Parathyroid adenoma (tissue), 2 donors: ENCODE results near the gene EPS8L2.

Experiments used
- H2AFZ ChIP-seq: fragments of 300-600 bp; sonication (generic); one replicate; pipeline ENCODE4 v1.7.0; 2017; ENCODE audit warnings: antibody characterized with exemption, mild to moderate bottlenecking
- H3K27ac ChIP-seq: fragments of 300-600 bp; sonication (generic); one replicate; pipeline ENCODE4 v1.7.0; 2017
- H3K27me3 ChIP-seq: fragments of 300-600 bp; sonication (generic); one replicate; pipeline ENCODE4 v1.7.0; 2017; ENCODE audit warnings: low read length; ENCODE audit not compliant: control insufficient read depth, insufficient read depth
- H3K36me3 ChIP-seq: fragments of 300-600 bp; sonication (generic); one replicate; pipeline ENCODE4 v1.7.0; 2017; ENCODE audit warnings: low read length; ENCODE audit not compliant: control insufficient read depth, insufficient read depth
- H3K4me1 ChIP-seq: fragments of 300-600 bp; sonication (generic); one replicate; pipeline ENCODE4 v1.7.0; 2017; ENCODE audit warnings: control low read depth
- H3K4me2 ChIP-seq: fragments of 300-600 bp; sonication (generic); one replicate; pipeline ENCODE4 v1.7.0; 2017; ENCODE audit warnings: low read length
- H3K4me3 ChIP-seq: fragments of 300-600 bp; sonication (generic); one replicate; pipeline ENCODE4 v1.7.0; 2017; ENCODE audit warnings: low read depth, low read length
- H3K79me2 ChIP-seq: fragments of 300-600 bp; sonication (generic); one replicate; pipeline ENCODE4 v1.7.0; 2017; ENCODE audit warnings: control low read depth
- H3K9ac ChIP-seq: fragments of 300-600 bp; sonication (generic); one replicate; pipeline ENCODE4 v1.7.0; 2017; ENCODE audit warnings: mild to moderate bottlenecking
- H3K9me3 ChIP-seq: fragments of 300-600 bp; sonication (generic); one replicate; pipeline ENCODE4 v1.7.0; 2017; ENCODE audit warnings: low read length; ENCODE audit not compliant: control insufficient read depth
- CTCF ChIP-seq: fragments of 300-600 bp; sonication (generic); IDR thresholded peaks from one replicate; pipeline ENCODE4 v1.7.0; 2017; ENCODE audit warnings: antibody characterized with exemption, mild to moderate bottlenecking
- donor health status: primary hyperparathyroidism.

EPS8L2 gene

GRCh38 chr11:679271-680207, 26.5 kb upstream of the EPS8L2 start:
- Histone ChIP-seq H3K27me3 (no peaks in the 10 kb centered on the region), H3K9me3 (no peaks in the 10 kb centered on the region), H3K27ac (no peak overlapping the region), H3K4me3 (no peak overlapping the region), H3K79me2 (no peaks in the 10 kb centered on the region), H3K4me2 (no peak overlapping the region), H3K9ac (no peak overlapping the region), H3K36me3 (no peaks in the 10 kb centered on the region), H2AFZ (no peak overlapping the region), H3K4me1 (no peaks in the 10 kb centered on the region)
- no peak for TF ChIP-seq CTCF

GRCh38 chr11:680476-680875, 25.6 kb upstream of the EPS8L2 start:
- H3K27ac ChIP-seq = no peak overlapping the region
- no peaks in the 10 kb centered on the region for H3K36me3 ChIP-seq
- H3K27me3 ChIP-seq = no peaks in the 10 kb centered on the region
- H2AFZ ChIP-seq = no peak overlapping the region
- no peaks in the 10 kb centered on the region for H3K79me2 ChIP-seq
- H3K9ac ChIP-seq = no peak overlapping the region
- no peak overlapping the region for H3K4me3 ChIP-seq
- TF ChIP-seq CTCF = no peak
- no peaks in the 10 kb centered on the region for H3K9me3 ChIP-seq
- H3K4me2 ChIP-seq = no peak overlapping the region
- no peaks in the 10 kb centered on the region for H3K4me1 ChIP-seq

GRCh38 chr11:680970-681369, 25.1 kb upstream of the EPS8L2 start:
- H3K27ac ChIP-seq = no peak overlapping the region
- H3K79me2 ChIP-seq = no peaks in the 10 kb centered on the region
- H3K4me1 ChIP-seq = no peaks in the 10 kb centered on the region
- H3K9ac ChIP-seq = no peak overlapping the region
- H3K4me3 ChIP-seq = no peak overlapping the region
- H3K27me3 ChIP-seq = no peaks in the 10 kb centered on the region
- no peaks in the 10 kb centered on the region for H3K9me3 ChIP-seq
- no peak overlapping the region for H3K4me2 ChIP-seq
- no peak overlapping the region for H2AFZ ChIP-seq
- no peak for TF ChIP-seq CTCF
- no peaks in the 10 kb centered on the region for H3K36me3 ChIP-seq

GRCh38 chr11:686451-687243, 19.4 kb upstream of the EPS8L2 start:
- Histone ChIP-seq H3K4me3 (no peak overlapping the region), H3K9ac (no peak overlapping the region), H3K27ac (no peak overlapping the region), H3K36me3 (no peaks in the 10 kb centered on the region), H3K9me3 (no peaks in the 10 kb centered on the region), H3K27me3 (no peaks in the 10 kb centered on the region), H2AFZ (no peak overlapping the region), H3K4me1 (no peaks in the 10 kb centered on the region), H3K79me2 (no peaks in the 10 kb centered on the region), H3K4me2 (no peak overlapping the region)
- no peak for TF ChIP-seq CTCF
